HepG2 (cell line): ENCODE results near the gene NHLRC3. TPM values are rescaled to one million over a fixed set of nuclear protein-coding genes. Genes with fewer than 3 reads are reported as not detected.

Source experiments
- BCL6 ChIP-seq: IDR thresholded peaks from 2 replicates; pipeline ENCODE4 v1.6.1; 2016; ENCODE audit warnings: missing genetic modification reagents, missing compliant biosample characterization
- FOXK1 ChIP-seq: sonication (generic); formaldehyde crosslinking; IDR thresholded peaks from 2 replicates; pipeline ENCODE4 v1.4.0; 2020; ENCODE audit warnings: low read depth, missing genetic modification reagents, borderline replicate concordance
- FOXP1 ChIP-seq, 2 experiments: fragments of 450-650 bp in 1 of 2; IDR thresholded peaks; 2 replicates each; pipeline ENCODE4 v1.6.1; 2017 to 2018; ENCODE audit warnings: antibody characterized with exemption in 1 of 2
- GZF1 ChIP-seq: sonication (generic); formaldehyde crosslinking; IDR thresholded peaks from 2 replicates; pipeline ENCODE4 v1.5.1; 2020; ENCODE audit warnings: mild to moderate bottlenecking, missing genetic modification reagents
- HNRNPLL ChIP-seq: fragments of 200-400 bp; formaldehyde crosslinking; IDR thresholded peaks from 2 replicates; pipeline ENCODE4 v1.6.1; 2017; ENCODE audit warnings: mild to moderate bottlenecking, low read depth, low read length; ENCODE audit not compliant: poor library complexity, severe bottlenecking
- HOXD1 ChIP-seq: sonication (generic); formaldehyde crosslinking; IDR thresholded peaks from 2 replicates; pipeline ENCODE4 v1.5.0; 2020; ENCODE audit warnings: missing genetic modification reagents
- IRX3 ChIP-seq: sonication (generic); formaldehyde crosslinking; IDR thresholded peaks from 2 replicates; pipeline ENCODE4 v1.8.1; 2023; ENCODE audit warnings: mild to moderate bottlenecking, low read depth, missing genetic modification reagents, borderline replicate concordance
- KDM5B ChIP-seq: sonication (generic); formaldehyde crosslinking; IDR thresholded peaks from 2 replicates; pipeline ENCODE4 v1.4.0; 2020; ENCODE audit warnings: missing genetic modification reagents, mild to moderate bottlenecking, borderline replicate concordance
- RBM39 ChIP-seq: fragments of 200-400 bp; formaldehyde crosslinking; IDR thresholded peaks from one replicate; pipeline ENCODE4 v1.6.1; 2018; ENCODE audit warnings: antibody characterized with exemption, mild to moderate bottlenecking, low read depth, low read length; ENCODE audit not compliant: poor library complexity, severe bottlenecking
- REL ChIP-seq: sonication (generic); formaldehyde crosslinking; conservative IDR thresholded peaks from 2 replicates; pipeline ENCODE4 v1.8.0; 2022; ENCODE audit warnings: mild to moderate bottlenecking, missing genetic modification reagents, moderate library complexity
- STAT5B ChIP-seq: sonication (generic); formaldehyde crosslinking; IDR thresholded peaks from 2 replicates; pipeline ENCODE4 v1.4.0; 2020; ENCODE audit warnings: missing genetic modification reagents
- SYNCRIP ChIP-seq: fragments of 200-400 bp; formaldehyde crosslinking; IDR thresholded peaks from 2 replicates; pipeline ENCODE4 v1.6.1; 2018; ENCODE audit warnings: mild to moderate bottlenecking, low read depth, low read length; ENCODE audit not compliant: insufficient read depth
- TAF15 ChIP-seq: fragments of 200-400 bp; formaldehyde crosslinking; IDR thresholded peaks from one replicate; pipeline ENCODE4 v1.6.1; 2018; ENCODE audit warnings: mild to moderate bottlenecking, low read depth, low read length; ENCODE audit not compliant: poor library complexity, severe bottlenecking
- TBL1XR1 ChIP-seq: fragments of 150-350 bp; IDR thresholded peaks from 2 replicates; pipeline ENCODE4 v1.6.1; 2014; ENCODE audit warnings: borderline replicate concordance, low read length; ENCODE audit not compliant: partially characterized antibody
- ZNF567 ChIP-seq: sonication (generic); formaldehyde crosslinking; IDR thresholded peaks from 2 replicates; pipeline ENCODE4 v1.8.1; 2023; ENCODE audit warnings: mild to moderate bottlenecking, missing genetic modification reagents, borderline replicate concordance
- ZNF572 ChIP-seq: sonication (generic); formaldehyde crosslinking; IDR thresholded peaks from 2 replicates; pipeline ENCODE4 v1.5.1; 2020; ENCODE audit warnings: mild to moderate bottlenecking, missing genetic modification reagents
- ZNF652 ChIP-seq: IDR thresholded peaks from 2 replicates; pipeline ENCODE4 v1.6.1; 2016; ENCODE audit warnings: low read depth, borderline replicate concordance
- ZNF891 ChIP-seq: sonication (generic); formaldehyde crosslinking; IDR thresholded peaks from 2 replicates; pipeline ENCODE4 v1.5.0; 2020; ENCODE audit warnings: mild to moderate bottlenecking, missing genetic modification reagents
- polyA plus RNA-seq, 8 experiments: library from polyadenylated mRNA; depleted of rRNA in 3 of 8; stranded (reverse) in 7 of 8; unstranded in 1 of 8; fragments of >200 nt; fragmentation: Illumina TruSeq in 4 of 8; extraction: Trizol in 4 of 8; gene quantifications; 2 replicates each; pipeline versions ENCODE4 v1.2.1 to v1.2.3, GENCODE V29; 2011 to 2016; ENCODE audit warnings: low read depth in 4 of 8, missing spikeins in 1 of 8, mixed read lengths in 1 of 8; ENCODE audit not compliant: insufficient read depth in 1 of 8
- total RNA-seq, 5 experiments: library from RNA; depleted of rRNA; stranded (reverse); fragments of >200 nt; fragmentation: Illumina TruSeq; extraction: Trizol; gene quantifications; 2 replicates each; pipeline ENCODE4 v1.2.3, GENCODE V29; 2016; ENCODE audit warnings: low read depth in 1 of 5
- TF ChIP-seq, protein P1 (sequence below): IDR thresholded peaks from 2 replicates; pipeline ENCODE4 v1.6.1; 2012; ENCODE audit warnings: low read length, improper control_type of control experiment
- TF ChIP-seq, protein P2 (sequence below): sonication (generic); formaldehyde crosslinking; IDR thresholded peaks from 2 replicates; pipeline ENCODE4 v1.8.0; 2022; ENCODE audit warnings: missing genetic modification reagents, mild to moderate bottlenecking, inconsistent platforms, borderline replicate concordance
- TF ChIP-seq, protein P3 (sequence below): sonication (generic); formaldehyde crosslinking; IDR thresholded peaks from 2 replicates; pipeline ENCODE4 v1.5.0; 2020; ENCODE audit warnings: missing genetic modification reagents
- TF ChIP-seq, protein P4 (sequence below): sonication (generic); formaldehyde crosslinking; IDR thresholded peaks from 2 replicates; pipeline ENCODE4 v1.4.0; 2020; ENCODE audit warnings: mild to moderate bottlenecking, missing genetic modification reagents
- TF ChIP-seq, protein P5 (sequence below): sonication (generic); formaldehyde crosslinking; IDR thresholded peaks from 2 replicates; pipeline ENCODE4 v1.4.0; 2020; ENCODE audit warnings: missing genetic modification reagents

NHLRC3 gene
- total and polyA plus RNA-seq, 2 of the 13 experiments (the other 11 are each of a cell fraction or from before 2014, with no cell fraction given) = 19.9 to 29.8 TPM

DNA sequence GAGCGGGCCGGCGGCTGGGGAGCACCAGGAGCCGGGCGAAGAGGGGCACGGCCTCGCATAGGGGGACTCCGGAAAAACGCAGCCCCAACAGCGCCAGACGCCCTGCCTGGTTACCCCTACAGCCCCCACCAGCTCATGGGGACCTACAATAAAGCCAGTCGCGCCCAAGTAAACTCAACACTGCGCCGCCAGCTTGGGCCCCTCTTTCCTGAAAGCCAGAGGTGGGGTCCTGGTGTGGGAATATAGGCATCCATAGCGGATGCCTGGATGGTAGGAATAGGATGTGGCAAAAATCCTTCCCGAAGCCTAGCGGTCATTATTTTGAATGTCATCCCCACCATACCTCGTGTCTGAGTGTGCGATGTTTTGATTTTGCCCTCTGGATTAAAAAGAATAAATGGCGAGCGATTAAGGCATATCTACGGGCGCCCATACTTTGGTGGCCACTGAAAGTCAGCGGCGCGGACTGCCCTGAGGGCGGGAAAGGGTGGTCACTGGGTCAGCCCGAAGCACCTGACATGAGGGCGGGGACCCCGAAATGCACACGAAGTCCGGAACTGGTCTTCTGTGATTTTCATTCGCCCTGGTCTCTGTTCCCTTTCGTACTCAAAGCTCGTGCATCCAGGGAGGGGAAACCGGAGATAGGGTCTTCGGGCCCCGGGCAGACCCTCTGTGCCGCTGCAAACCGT, at the start of gene NHLRC3, which contains the start of gene PROSER1 (continued):
- TF ChIP-seq, protein P1, sequence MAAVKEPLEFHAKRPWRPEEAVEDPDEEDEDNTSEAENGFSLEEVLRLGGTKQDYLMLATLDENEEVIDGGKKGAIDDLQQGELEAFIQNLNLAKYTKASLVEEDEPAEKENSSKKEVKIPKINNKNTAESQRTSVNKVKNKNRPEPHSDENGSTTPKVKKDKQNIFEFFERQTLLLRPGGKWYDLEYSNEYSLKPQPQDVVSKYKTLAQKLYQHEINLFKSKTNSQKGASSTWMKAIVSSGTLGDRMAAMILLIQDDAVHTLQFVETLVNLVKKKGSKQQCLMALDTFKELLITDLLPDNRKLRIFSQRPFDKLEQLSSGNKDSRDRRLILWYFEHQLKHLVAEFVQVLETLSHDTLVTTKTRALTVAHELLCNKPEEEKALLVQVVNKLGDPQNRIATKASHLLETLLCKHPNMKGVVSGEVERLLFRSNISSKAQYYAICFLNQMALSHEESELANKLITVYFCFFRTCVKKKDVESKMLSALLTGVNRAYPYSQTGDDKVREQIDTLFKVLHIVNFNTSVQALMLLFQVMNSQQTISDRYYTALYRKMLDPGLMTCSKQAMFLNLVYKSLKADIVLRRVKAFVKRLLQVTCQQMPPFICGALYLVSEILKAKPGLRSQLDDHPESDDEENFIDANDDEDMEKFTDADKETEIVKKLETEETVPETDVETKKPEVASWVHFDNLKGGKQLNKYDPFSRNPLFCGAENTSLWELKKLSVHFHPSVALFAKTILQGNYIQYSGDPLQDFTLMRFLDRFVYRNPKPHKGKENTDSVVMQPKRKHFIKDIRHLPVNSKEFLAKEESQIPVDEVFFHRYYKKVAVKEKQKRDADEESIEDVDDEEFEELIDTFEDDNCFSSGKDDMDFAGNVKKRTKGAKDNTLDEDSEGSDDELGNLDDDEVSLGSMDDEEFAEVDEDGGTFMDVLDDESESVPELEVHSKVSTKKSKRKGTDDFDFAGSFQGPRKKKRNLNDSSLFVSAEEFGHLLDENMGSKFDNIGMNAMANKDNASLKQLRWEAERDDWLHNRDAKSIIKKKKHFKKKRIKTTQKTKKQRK = no peak
- TF ChIP-seq STAT5B (CRISPR knock-in tag) = no peak
- TF ChIP-seq, protein P2, sequence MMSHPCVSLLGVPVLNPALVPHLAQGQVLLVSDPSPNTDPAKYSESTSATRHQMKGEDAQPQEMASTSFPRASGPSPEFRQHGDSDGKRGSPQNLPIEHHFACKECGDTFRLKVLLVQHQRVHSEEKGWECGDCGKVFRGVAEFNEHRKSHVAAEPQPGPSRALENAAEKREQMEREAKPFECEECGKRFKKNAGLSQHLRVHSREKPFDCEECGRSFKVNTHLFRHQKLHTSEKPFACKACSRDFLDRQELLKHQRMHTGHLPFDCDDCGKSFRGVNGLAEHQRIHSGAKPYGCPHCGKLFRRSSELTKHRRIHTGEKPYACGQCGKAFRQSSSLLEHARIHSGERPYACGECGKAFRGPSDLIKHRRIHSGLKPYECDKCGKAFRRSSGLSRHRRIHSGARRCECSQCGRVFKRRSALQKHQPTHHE = no peak
- peak; percentile 53; the same call in 1 of the 2 replicates for TF ChIP-seq ZNF891 (CRISPR knock-in tag)
- no peak; the same call in 1 of the 2 replicates for TF ChIP-seq HOXD1 (CRISPR knock-in tag)
- 0 out of 2 replicates have a peak, but pooled peaks have one; percentile 20 for TF ChIP-seq REL (CRISPR knock-in tag)
- peak; percentile 68 for TF ChIP-seq HNRNPLL
- TF ChIP-seq BCL6 = 0 out of 2 replicates have a peak, but pooled peaks have one; percentile 25
- peak; percentile 44; the same call in 1 of the 2 replicates for TF ChIP-seq ZNF567 (CRISPR knock-in tag)
- peak; percentile 54 for TF ChIP-seq RBM39
- TF ChIP-seq TAF15 = no peak
- no peak for TF ChIP-seq GZF1 (CRISPR knock-in tag)
- TF ChIP-seq TBL1XR1 = no peak
- TF ChIP-seq, protein P3, sequence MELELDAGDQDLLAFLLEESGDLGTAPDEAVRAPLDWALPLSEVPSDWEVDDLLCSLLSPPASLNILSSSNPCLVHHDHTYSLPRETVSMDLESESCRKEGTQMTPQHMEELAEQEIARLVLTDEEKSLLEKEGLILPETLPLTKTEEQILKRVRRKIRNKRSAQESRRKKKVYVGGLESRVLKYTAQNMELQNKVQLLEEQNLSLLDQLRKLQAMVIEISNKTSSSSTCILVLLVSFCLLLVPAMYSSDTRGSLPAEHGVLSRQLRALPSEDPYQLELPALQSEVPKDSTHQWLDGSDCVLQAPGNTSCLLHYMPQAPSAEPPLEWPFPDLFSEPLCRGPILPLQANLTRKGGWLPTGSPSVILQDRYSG (CRISPR knock-in tag) = peak; percentile 48; the same call in 1 of the 2 replicates
- TF ChIP-seq, protein P4, sequence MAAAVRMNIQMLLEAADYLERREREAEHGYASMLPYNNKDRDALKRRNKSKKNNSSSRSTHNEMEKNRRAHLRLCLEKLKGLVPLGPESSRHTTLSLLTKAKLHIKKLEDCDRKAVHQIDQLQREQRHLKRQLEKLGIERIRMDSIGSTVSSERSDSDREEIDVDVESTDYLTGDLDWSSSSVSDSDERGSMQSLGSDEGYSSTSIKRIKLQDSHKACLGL = 0 out of 2 replicates have a peak, but pooled peaks have one; percentile 14
- TF ChIP-seq, protein P5, sequence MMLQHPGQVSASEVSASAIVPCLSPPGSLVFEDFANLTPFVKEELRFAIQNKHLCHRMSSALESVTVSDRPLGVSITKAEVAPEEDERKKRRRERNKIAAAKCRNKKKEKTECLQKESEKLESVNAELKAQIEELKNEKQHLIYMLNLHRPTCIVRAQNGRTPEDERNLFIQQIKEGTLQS (CRISPR knock-in tag) = no peak; the same call in 1 of the 2 replicates
- no peak for TF ChIP-seq SYNCRIP
- no peak for TF ChIP-seq ZNF572 (CRISPR knock-in tag)
- TF ChIP-seq FOXK1 = peak; percentile 47; the same call in 1 of the 2 replicates
- no peak for TF ChIP-seq IRX3
- no peak for TF ChIP-seq FOXP1 (IDR thresholded peaks at IDR 0.05)
- TF ChIP-seq FOXP1 (CRISPR knock-in tag; IDR thresholded peaks at IDR 0.05) = no peak
- TF ChIP-seq KDM5B = peak; percentile 74; the same call in 1 of the 2 replicates
- peak; percentile 31; the same call in 1 of the 2 replicates for TF ChIP-seq ZNF652
